SK-MEL-5 (cell line): ENCODE results near the gene SRRM4. TPM values are rescaled to one million over a fixed set of nuclear protein-coding genes. Genes with fewer than 3 reads are reported as not detected.

Source experiments
- DNase-seq: peaks from one replicate; pipeline ENCODE4 v3.0.0-alpha.2; 2016; ENCODE audit warnings: low read depth, low spot score
- in situ Hi-C: cut with HindIII; loops from 2 replicates; pipeline ENCODE4 v1.10.0; 2016; ENCODE audit warnings: low sequenced_read_pairs, high pct_unique_total_duplicates, low pct_unique_long_range_greater_than_20kb
- total RNA-seq: library from RNA; depleted of rRNA; stranded (reverse); fragments of >200 nt; shearing (Covaris generic); gene quantifications from 2 replicates; pipeline ENCODE4 v1.2.3, GENCODE V29; 2014

The SRRM4 gene
- total RNA-seq, 1 experiment from 2014 or later = not detected

GRCh38 chr12:119171691-119172425, 190.5 kb downstream of the SRRM4 start:
- in situ Hi-C loops = no loop called here
- DNase-seq = no peak

- DNase-seq = no peak
- in situ Hi-C loops = no loop called here
Measured at GRCh38 chr12:119175081-119175480, 193.7 kb downstream of the SRRM4 start.

GRCh38 chr12:119176267-119177055, 195.1 kb downstream of the SRRM4 start:
- DNase-seq = peak; percentile 32
- in situ Hi-C loops = no loop called here

GRCh38 chr12:119177056-119177325, 195.7 kb downstream of the SRRM4 start:
- no peak for DNase-seq
- in situ Hi-C loops = no loop called here

GRCh38 chr12:119177724-119178380, 196.5 kb downstream of the SRRM4 start:
- in situ Hi-C loops = no loop called here

GRCh38 chr12:119178544-119179334, 197.4 kb downstream of the SRRM4 start, which contains the start of gene HSPB8:
TSS of gene HSPB8 (plus strand) at chr12:119178931. CDS start at chr12:119179313, 382 bp downstream.
- in situ Hi-C loops = no loop called here
- peak; percentile 78 for DNase-seq

More at GRCh38 chr12:119177724-119178380, 196.5 kb downstream of the SRRM4 start:
- DNase-seq = no peak

GRCh38 chr12:119179335-119180021, 198.1 kb downstream of the SRRM4 start:
- no peak for DNase-seq
- in situ Hi-C loops = no loop called here

- in situ Hi-C loops = no loop called here
- peak; percentile 48 for DNase-seq
Measured at GRCh38 chr12:119180380-119181040, 199.2 kb downstream of the SRRM4 start.

GRCh38 chr12:119181202-119181601, 199.9 kb downstream of the SRRM4 start:
- no peak for DNase-seq
- in situ Hi-C loops = no loop called here

- in situ Hi-C loops = no loop called here
- no peak for DNase-seq
Measured at GRCh38 chr12:119181944-119182343, 200.6 kb downstream of the SRRM4 start.

- peak; percentile 46 for DNase-seq
- in situ Hi-C loops = no loop called here
Measured at GRCh38 chr12:119182701-119183493, 201.6 kb downstream of the SRRM4 start.

- no peak for DNase-seq
- in situ Hi-C loops = no loop called here
Measured at GRCh38 chr12:119183942-119184695, 202.8 kb downstream of the SRRM4 start.

GRCh38 chr12:119195256-119195655, 213.9 kb downstream of the SRRM4 start:
- in situ Hi-C loops = no loop called here
- no peak for DNase-seq

GRCh38 chr12:119198440-119198839, 217.1 kb downstream of the SRRM4 start:
- in situ Hi-C loops = no loop called here
- DNase-seq = no peak

- DNase-seq = no peak
Measured at GRCh38 chr12:119200601-119201000, 219.3 kb downstream of the SRRM4 start.

More at GRCh38 chr12:119200601-119201000, 219.3 kb downstream of the SRRM4 start:
- in situ Hi-C loops = no loop called here
